ENCODE measurements around the gene OLFM3.

OLFM3 gene

GRCh38 chr1:101964708-101965107 lies 32.0 kb downstream of the OLFM3 start:
- no peak overlapping the region for H3K4me3 ChIP-seq (ENCODE audit: low read depth, low read length)
- no peaks in the 10 kb centered on the region for H3K36me3 ChIP-seq
- no peak for DNase-seq
- H3K27me3 ChIP-seq (ENCODE audit: insufficient read depth, low read depth, severe bottlenecking): peaks cover 47% of the 10 kb centered on the region
- H3K9me3 ChIP-seq (ENCODE audit: severe bottlenecking): no peaks in the 10 kb centered on the region
- H3K27ac ChIP-seq: no peak overlapping the region
- TF ChIP-seq CTCF (IDR thresholded peaks at IDR 0.05; ENCODE audit: low read depth, low read length): no peak

GRCh38 chr1:101960142-101960541 lies 36.6 kb downstream of the OLFM3 start:
- DNase-seq: no peak
- no peak overlapping the region for H3K4me3 ChIP-seq (ENCODE audit: low read depth, low read length)
- peaks cover 30% of the 10 kb centered on the region for H3K27me3 ChIP-seq (ENCODE audit: insufficient read depth, low read depth, severe bottlenecking)
- H3K27ac ChIP-seq: no peak overlapping the region
- no peaks in the 10 kb centered on the region for H3K9me3 ChIP-seq (ENCODE audit: severe bottlenecking)
- no peaks in the 10 kb centered on the region for H3K36me3 ChIP-seq
- TF ChIP-seq CTCF (IDR thresholded peaks at IDR 0.05; ENCODE audit: low read depth, low read length): no peak

GRCh38 chr1:101959456-101959855 lies 37.3 kb downstream of the OLFM3 start:
- no peaks in the 10 kb centered on the region for H3K9me3 ChIP-seq (ENCODE audit: severe bottlenecking)
- H3K27ac ChIP-seq: no peak overlapping the region

GRCh38 chr1:101957771-101958170 lies 39.0 kb downstream of the OLFM3 start:
- peaks cover 13% of the 10 kb centered on the region for H3K27me3 ChIP-seq (ENCODE audit: insufficient read depth, low read depth, severe bottlenecking)

More at GRCh38 chr1:101959456-101959855, 37.3 kb downstream of the OLFM3 start:
- no peak for TF ChIP-seq CTCF (IDR thresholded peaks at IDR 0.05; ENCODE audit: low read depth, low read length)
- Histone ChIP-seq H3K36me3 (no peaks in the 10 kb centered on the region), H3K27me3 (ENCODE audit: insufficient read depth, low read depth, severe bottlenecking) (peaks cover 23% of the 10 kb centered on the region), H3K4me3 (ENCODE audit: low read depth, low read length) (no peak overlapping the region)
- no peak for DNase-seq

GRCh38 chr1:101953623-101954022 lies 43.1 kb downstream of the OLFM3 start:
- Histone ChIP-seq H3K36me3 (no peaks in the 10 kb centered on the region), H3K27ac (no peak overlapping the region), H3K27me3 (ENCODE audit: insufficient read depth, low read depth, severe bottlenecking) (peaks cover 9% of the 10 kb centered on the region), H3K4me3 (ENCODE audit: low read depth, low read length) (no peak overlapping the region), H3K9me3 (ENCODE audit: severe bottlenecking) (no peaks in the 10 kb centered on the region)
- TF ChIP-seq CTCF (IDR thresholded peaks at IDR 0.05; ENCODE audit: low read depth, low read length): no peak
- DNase-seq: no peak

More at GRCh38 chr1:101957771-101958170, 39.0 kb downstream of the OLFM3 start:
- Histone ChIP-seq H3K36me3 (no peaks in the 10 kb centered on the region), H3K4me3 (ENCODE audit: low read depth, low read length) (no peak overlapping the region), H3K9me3 (ENCODE audit: severe bottlenecking) (no peaks in the 10 kb centered on the region), H3K27ac (no peak overlapping the region)
- no peak for TF ChIP-seq CTCF (IDR thresholded peaks at IDR 0.05; ENCODE audit: low read depth, low read length)
- DNase-seq: no peak

GRCh38 chr1:101945884-101946283 lies 50.8 kb downstream of the OLFM3 start:
- peaks cover 11% of the 10 kb centered on the region for H3K27me3 ChIP-seq (ENCODE audit: insufficient read depth, low read depth, severe bottlenecking)
- H3K36me3 ChIP-seq: no peaks in the 10 kb centered on the region
- no peak for DNase-seq
- H3K27ac ChIP-seq: no peak overlapping the region
- no peak for TF ChIP-seq CTCF (IDR thresholded peaks at IDR 0.05; ENCODE audit: low read depth, low read length)
- H3K9me3 ChIP-seq (ENCODE audit: severe bottlenecking): no peaks in the 10 kb centered on the region
- H3K4me3 ChIP-seq (ENCODE audit: low read depth, low read length): no peak overlapping the region

Measured in WERI-Rb-1 (cell line).